Thyroid gland (tissue), 4 donors: Measurements from ENCODE around the gene VANGL1.

Source experiments
- POLR2A ChIP-seq, 2 donors: fragments of 450-650 bp; IDR thresholded peaks; one replicate each; pipeline ENCODE4 v1.6.1; 2017; ENCODE audit warnings: antibody characterized with exemption in 2 of 2, mild to moderate bottlenecking in 2 of 2, moderate library complexity in 1 of 2
- TF ChIP-seq, protein P1 (sequence below), 6 experiments: fragments of 200-600 bp in 3 of 6; fragments of 450-650 bp in 3 of 6; sonication (generic) in 3 of 6; IDR thresholded peaks; one replicate each; pipeline ENCODE4 v1.5.1; 2016 to 2019; ENCODE audit warnings: antibody characterized with exemption in 6 of 6, mild to moderate bottlenecking in 2 of 6, inconsistent platforms in 1 of 6, moderate library complexity in 1 of 6

DNA sequence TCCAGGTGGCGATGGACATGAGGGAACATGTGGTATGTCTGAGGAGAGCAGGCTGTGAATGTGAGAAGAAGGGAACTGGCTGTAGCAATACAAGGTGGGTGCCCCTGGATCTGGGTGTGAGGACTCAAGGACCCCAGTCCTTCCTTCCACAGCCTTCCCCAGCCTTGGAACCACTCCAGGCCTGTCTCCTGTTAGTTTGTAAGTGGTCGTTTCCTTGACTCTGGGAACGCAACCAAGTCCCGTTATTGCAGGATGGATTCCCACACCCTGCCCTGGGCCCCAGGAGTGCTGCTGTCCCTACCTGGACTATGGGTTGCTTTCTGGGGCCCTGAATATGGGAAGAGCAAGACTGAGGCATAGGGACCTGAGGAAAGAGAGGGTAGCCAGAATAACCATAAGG, 47.2 kb upstream of the VANGL1 start:
- TF ChIP-seq, protein P1, sequence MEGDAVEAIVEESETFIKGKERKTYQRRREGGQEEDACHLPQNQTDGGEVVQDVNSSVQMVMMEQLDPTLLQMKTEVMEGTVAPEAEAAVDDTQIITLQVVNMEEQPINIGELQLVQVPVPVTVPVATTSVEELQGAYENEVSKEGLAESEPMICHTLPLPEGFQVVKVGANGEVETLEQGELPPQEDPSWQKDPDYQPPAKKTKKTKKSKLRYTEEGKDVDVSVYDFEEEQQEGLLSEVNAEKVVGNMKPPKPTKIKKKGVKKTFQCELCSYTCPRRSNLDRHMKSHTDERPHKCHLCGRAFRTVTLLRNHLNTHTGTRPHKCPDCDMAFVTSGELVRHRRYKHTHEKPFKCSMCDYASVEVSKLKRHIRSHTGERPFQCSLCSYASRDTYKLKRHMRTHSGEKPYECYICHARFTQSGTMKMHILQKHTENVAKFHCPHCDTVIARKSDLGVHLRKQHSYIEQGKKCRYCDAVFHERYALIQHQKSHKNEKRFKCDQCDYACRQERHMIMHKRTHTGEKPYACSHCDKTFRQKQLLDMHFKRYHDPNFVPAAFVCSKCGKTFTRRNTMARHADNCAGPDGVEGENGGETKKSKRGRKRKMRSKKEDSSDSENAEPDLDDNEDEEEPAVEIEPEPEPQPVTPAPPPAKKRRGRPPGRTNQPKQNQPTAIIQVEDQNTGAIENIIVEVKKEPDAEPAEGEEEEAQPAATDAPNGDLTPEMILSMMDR (IDR thresholded peaks at IDR 0.05) = no peak
- no peak for TF ChIP-seq POLR2A (IDR thresholded peaks at IDR 0.05)
